HG02970 (cell line): ENCODE results near the gene MANSC1.

ENCODE experiments used
- ATAC-seq: cut with Tn5 transposase; IDR thresholded peaks from one replicate; pipeline ENCODE4 v1.9.1; 2021; ENCODE audit warnings: mild to moderate bottlenecking, moderate library complexity, moderate number of reproducible peaks; ENCODE audit not compliant: unreplicated experiment, low FRiP score

MANSC1 gene

GRCh38 chr12:12349711-12350665 lies at the start of gene MANSC1:
Gene MANSC1 (minus strand): TSS chr12:12350242. CDS start chr12:12343314, 6,928 bp downstream.
- ATAC-seq, result no peak

- ATAC-seq, result no peak
Measured at GRCh38 chr12:12399161-12399560, 49.1 kb upstream of the MANSC1 start.

- no peak for ATAC-seq
Measured at GRCh38 chr12:12398026-12398859, 48.2 kb upstream of the MANSC1 start.

- ATAC-seq, result no peak
Measured at GRCh38 chr12:12397184-12397583, 47.1 kb upstream of the MANSC1 start.

- ATAC-seq, result no peak
Measured at GRCh38 chr12:12396694-12397093, 46.7 kb upstream of the MANSC1 start.

GRCh38 chr12:12393171-12393570 lies 43.1 kb upstream of the MANSC1 start:
- ATAC-seq, result no peak

GRCh38 chr12:12392413-12392812 lies 42.4 kb upstream of the MANSC1 start:
- ATAC-seq, result no peak

GRCh38 chr12:12387501-12387900 lies 37.5 kb upstream of the MANSC1 start:
- ATAC-seq, result no peak

- no peak for ATAC-seq
Measured at GRCh38 chr12:12384571-12385340, 34.7 kb upstream of the MANSC1 start.

- no peak for ATAC-seq
Measured at GRCh38 chr12:12381982-12382381, 31.9 kb upstream of the MANSC1 start.

- ATAC-seq, result no peak
Measured at GRCh38 chr12:12380949-12381593, 31.0 kb upstream of the MANSC1 start.

GRCh38 chr12:12379831-12380730 lies 30.0 kb upstream of the MANSC1 start:
- ATAC-seq, result no peak

- no peak for ATAC-seq
Measured at GRCh38 chr12:12378616-12379015, 28.6 kb upstream of the MANSC1 start.

GRCh38 chr12:12376646-12377448 lies 26.8 kb upstream of the MANSC1 start:
- ATAC-seq, result no peak

GRCh38 chr12:12372946-12373722 lies 23.1 kb upstream of the MANSC1 start:
- ATAC-seq, result no peak

- no peak for ATAC-seq
Measured at GRCh38 chr12:12367482-12367998, 17.5 kb upstream of the MANSC1 start.
